GM18951 (cell line): Measurements from ENCODE around the gene CCDC183.
"Not testable (repeated sequence)": the region's sequence is repeated elsewhere in the genome, so short reads cannot be mapped to it uniquely, and the experiment has no call there.

ENCODE experiments used
- POLR2A ChIP-seq: IDR thresholded peaks from 4 replicates; pipeline ENCODE4 v1.6.1; 2011; ENCODE audit warnings: mild to moderate bottlenecking; ENCODE audit not compliant: insufficient read length, insufficient read depth; ENCODE audit errors: extremely low read depth
- in situ Hi-C: fragments of 300-500 bp; cut with MboI; formaldehyde crosslinking; loops from one replicate; pipeline ENCODE4 v1.12.0; 2022; ENCODE audit warnings: low sequenced_read_pairs, mixed read lengths, inconsistent platforms; ENCODE audit not compliant: unreplicated experiment

The CCDC183 gene

DNA sequence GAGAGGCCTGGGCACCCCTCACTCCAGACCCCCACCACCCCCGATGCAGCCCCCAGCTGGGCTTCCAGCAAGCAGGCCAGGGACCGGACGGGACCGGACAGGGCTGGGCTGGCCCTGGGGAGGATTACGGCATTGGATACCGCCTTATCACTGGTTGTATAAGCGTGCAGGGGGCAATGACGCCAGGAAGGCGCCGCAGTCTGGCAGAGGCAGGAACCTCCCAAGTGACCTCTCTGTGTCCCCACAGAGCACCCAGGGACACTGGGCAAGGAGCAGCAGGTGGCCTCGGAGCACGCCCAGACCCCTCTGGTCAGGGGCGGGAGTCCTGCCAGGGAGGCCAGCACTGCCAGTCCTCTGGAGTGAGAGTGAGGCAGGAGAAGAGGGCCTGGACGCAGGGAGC, 31.1 kb upstream of the CCDC183 start:
- no peak for TF ChIP-seq POLR2A
- in situ Hi-C loops: no loop called here

DNA sequence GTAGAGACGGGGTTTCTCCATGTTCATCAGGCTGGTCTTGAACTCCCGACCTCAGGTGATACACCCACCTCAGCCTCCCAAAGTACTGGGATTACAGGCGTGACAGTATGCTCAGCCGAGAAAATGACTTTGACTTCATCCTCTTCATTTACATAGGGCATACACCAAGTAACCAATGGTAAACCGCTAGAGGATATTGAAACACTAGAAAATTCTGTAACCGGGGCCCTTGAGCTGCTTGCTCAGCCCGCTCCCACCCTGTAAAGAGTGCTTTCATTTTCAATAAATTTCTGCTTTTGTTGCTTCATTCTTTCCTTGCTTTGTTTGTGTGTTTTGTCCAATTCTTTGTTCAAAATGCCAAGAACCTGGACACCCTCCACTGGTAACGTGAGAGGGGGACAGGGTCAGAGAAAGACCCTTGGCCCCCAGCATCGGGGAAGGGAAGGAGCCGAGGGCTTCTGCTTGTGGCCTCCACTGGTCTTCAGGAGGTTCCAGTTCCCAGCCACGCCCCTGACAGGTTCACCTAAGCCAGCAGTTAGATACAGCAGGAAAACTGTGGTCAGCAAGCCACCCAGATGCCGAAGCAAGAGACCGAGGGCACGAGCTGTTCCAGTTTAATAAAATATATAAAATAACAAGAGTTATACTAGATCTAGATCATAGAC, 30.3 kb upstream of the CCDC183 start:
- in situ Hi-C loops: not testable (repeated sequence)

DNA sequence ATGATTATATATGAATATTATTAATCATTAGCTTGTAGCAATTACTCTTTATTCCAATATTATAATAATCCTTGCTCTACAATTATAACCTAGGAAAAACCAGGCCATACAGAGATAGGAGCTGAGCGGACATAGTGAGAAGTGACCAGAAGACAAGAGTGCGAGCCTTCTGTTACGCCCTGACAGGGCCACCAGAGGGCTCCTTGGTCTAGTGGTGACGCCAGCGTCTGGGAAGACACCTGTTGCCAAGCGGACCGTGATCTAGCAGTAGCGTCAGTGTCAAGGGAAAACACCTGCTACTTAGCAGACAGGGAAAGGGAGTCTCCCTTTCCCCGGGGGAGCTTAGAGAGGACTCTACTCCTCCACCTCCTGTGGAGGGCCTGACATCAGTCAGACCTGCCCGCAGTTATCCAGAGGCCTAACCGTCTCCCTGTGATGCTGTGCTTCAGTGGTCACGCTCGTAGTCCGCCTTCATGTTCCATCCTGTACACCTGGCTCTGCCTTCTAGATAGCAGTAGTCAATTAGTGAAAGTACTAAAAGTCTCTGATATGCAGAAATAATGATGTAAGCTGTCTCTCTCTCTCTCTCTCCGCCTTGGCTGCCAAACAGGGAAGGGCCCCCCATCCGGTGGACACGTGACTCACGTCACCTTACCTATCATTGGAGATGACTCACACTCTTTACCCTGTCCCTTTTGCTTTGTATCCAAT, 29.6 kb upstream of the CCDC183 start:
- in situ Hi-C loops: not testable (repeated sequence)

DNA sequence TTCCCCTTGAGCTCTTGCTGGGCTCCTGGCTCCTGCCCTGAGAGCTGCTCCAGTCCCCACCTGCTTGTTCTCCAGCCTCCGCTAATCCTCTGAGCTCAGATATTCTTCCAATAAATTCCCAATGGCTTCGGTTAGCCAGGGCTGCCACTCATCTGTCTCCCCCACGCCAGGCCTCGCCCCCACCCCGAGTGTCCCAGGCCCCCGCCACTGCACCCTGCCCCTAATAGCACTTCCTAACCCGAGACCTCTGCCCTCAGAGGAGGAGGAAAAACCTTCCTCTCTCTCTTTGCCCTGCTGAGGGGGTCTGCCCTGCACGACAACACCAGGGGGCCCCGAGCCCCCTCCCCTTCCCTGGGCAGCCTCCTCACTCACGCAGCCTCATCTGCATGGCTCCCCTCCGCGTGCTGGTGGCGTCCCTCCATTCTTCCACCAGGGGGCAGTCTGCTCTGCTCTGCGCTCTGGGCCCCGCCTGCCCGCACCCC, 26.4 kb upstream of the CCDC183 start:
- no peak for TF ChIP-seq POLR2A
- in situ Hi-C loops: no loop called here

DNA sequence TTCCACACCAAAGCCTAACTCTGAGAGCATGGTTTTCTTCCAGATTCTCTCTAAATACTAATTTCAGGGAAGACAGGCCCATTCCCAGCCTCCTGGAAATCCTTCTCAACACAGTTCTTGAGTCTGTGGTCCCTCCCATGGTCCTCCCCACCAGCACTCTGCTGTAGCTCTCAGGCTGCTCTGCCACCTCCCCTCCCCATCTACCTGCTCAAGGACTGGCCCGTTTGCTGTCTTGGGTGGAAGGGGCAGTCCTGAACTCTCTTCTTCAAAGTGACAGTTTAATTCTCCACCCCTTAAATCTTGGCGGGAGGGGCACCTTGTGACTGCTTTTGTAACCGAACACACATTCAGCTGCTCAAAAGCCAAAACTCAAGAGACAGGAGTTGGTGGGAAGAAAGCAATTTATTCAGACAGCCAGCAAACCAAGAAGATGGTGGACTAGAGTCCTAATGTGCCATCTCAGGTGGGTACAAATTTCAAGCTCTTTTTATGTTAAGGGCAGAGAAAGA, 24.2 kb upstream of the CCDC183 start:
- in situ Hi-C loops: no loop called here
- no peak for TF ChIP-seq POLR2A

DNA sequence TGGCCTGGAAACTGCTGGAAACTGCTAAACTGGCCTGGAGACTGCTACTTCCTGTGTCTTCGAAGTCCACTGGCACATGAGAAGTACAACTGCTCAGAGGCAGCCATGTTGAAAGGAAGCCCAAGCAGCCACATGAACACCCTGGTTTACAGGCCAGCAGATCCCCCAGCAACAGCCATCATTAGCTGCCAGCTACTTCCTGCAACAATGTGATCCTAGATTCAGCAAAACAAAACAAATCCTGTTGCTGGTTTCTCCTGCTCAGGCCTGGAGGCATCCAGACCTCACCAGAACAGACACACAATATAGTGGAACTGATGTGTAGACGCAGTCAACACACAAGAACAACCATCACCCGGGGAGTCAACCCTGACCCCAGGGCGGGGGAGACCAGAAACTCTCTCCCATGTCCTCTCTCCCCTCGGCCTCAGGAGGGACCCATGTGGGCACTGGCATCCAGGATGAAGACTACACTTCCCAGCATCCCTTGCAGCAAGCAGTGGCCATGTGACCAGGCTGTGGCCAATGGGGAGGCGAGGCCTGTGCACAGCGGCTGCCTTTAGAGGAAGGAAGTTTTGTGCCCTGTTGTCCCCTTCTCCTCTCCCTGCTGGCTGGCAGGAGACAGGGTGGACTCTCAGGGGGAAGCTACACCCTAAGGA, 22.6 kb upstream of the CCDC183 start:
- in situ Hi-C loops: no loop called here
- no peak for TF ChIP-seq POLR2A

DNA sequence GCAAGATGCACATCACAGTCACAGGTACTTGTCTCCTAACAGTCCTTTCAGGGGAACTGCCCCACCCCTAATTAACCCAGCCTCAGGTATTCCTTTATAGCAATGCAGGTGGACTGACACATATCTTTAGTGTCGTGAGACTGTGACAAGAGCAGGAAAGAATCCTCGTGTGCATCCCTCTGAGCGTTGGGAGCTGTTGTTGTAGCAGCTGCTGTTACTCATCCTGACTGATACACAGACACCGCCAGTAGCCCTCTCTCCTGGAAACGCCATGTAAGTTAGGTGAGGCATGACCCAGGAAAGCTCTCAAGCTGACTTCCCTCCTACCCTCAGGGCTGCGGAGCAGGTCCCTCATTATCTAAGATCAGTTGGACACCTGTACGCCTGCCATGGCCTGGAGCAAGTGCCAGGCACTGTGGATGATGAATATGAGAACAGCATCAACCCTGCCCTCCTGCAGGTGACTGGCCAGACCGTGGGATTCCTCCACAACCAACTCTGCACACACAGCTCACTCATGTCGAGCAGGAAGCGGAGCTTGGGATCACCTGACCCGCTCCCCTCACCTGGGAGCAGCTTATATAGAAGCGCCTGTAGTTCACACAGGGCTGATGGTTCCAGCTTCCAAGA, 21.6 kb upstream of the CCDC183 start:
- TF ChIP-seq POLR2A: no peak

DNA sequence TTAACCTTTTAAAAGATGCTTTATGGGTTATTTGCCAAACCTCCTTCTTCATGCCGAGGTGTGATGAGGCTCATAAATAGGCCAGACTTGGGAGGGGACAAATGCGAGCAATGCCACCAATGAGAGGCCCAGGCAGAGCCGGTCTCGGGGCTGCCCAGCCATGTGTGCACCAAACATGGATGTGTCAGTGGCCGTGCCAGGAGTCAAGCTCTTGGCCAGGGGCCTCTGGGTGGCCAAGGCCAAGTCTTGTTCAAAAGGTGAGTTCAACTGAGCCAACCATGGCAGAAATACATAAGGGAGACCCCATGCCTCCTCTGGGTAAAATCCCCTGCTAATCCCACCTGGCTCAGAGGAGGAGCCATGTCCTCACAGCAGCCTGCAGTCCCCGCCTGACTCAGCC, 20.9 kb upstream of the CCDC183 start:
- in situ Hi-C loops: loop anchor here (25.0 kb wide), 1 partner anchor 262 kb away; the partner anchor contains the start of genes ABCA2, FUT7 and NPDC1

More for the DNA sequence above, 21.6 kb upstream of the CCDC183 start:
- in situ Hi-C loops: loop anchor here (25.0 kb wide), 1 partner anchor 263 kb away; the partner anchor contains the start of genes ABCA2, FUT7 and NPDC1

DNA sequence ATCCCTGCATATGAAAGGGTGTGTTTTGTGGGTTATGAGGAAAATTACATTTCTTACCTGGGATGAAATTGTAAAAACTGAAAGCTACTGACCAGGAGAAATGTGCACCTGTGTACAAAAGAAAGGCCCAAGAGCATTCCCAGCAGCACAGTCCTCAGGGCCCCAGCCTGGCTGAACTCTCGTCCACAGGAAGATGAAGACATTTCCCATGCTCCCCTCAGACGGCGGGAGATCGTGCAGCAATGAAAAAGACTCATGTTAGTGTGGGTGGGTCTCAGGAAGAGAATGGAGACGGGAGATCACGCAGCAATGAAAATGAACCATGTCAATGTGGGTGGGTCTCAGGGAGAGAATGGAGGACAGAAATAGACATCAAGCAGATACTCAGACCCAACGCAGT, 19.2 kb upstream of the CCDC183 start:
- no peak for TF ChIP-seq POLR2A
- in situ Hi-C loops: loop anchor here (25.0 kb wide), 1 partner anchor 260 kb away; the partner anchor contains the start of genes ABCA2, FUT7 and NPDC1

More for the DNA sequence above, 20.9 kb upstream of the CCDC183 start:
- TF ChIP-seq POLR2A: no peak

DNA sequence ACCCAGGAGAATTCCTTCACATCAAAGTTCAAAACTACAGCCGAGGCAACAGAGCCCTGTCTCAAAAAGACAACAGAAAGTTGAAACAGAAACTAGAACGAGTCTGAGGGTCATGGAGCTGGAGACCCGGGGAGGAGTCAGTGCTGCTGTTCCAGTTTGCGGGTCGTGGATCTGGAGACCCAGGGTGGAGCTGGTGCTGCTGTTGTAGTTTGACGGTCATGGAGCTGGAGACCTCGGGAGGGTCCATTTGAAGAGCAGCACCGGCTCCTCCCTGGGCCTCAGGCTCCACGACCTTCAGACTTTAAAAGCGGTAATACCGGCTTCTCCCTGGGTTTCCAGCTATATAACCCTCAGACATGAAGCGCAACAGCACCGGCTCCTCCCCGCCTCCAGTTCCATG, 18.8 kb upstream of the CCDC183 start:
- in situ Hi-C loops: loop anchor here (25.0 kb wide), 1 partner anchor 260 kb away; the partner anchor contains the start of genes ABCA2, FUT7 and NPDC1

DNA sequence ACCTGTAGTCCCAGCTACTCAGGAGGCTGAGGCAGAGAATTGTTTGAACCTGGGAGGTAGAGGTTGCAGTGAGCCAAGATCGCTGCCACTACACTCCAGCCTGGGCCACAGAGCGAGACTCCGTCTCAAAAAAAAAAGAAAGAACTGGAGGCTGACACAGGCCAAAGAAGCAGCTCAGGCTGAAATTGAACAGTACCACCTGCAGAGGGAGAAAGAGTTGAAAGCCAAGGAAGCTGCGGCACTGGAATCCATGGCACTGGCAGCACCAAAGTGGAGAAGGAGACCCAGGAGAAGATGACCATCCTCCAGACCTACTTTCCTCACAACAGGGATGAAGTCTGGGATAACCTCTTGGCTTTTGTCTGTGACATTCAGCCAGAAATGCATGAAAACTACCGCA, 16.3 kb upstream of the CCDC183 start:
- in situ Hi-C loops: loop anchor here (25.0 kb wide), 1 partner anchor 257 kb away; the partner anchor contains the start of genes ABCA2, FUT7 and NPDC1
- no peak for TF ChIP-seq POLR2A

More for the DNA sequence above, 18.8 kb upstream of the CCDC183 start:
- TF ChIP-seq POLR2A: no peak

DNA sequence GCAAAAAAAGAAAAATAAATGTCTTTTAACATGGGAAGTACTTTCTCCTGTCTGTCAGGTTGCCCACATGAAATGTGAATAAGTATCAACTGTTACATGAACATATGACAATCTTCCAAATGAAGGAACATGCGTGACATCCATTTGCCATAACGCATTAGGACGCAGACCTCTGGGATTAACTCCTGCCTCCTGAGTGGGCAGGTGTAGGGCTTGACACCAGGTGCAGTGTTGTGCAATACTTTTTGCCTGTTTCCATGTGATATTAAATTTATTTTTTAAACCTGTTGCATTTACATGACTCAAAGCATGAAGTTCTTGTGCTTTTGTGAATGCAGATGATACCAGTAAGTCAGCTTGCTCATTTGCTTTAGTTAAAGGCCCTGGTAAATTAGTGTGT, 13.7 kb upstream of the CCDC183 start:
- in situ Hi-C loops: loop anchor here (25.0 kb wide), 1 partner anchor 255 kb away; the partner anchor contains the start of genes ABCA2, FUT7 and NPDC1
- no peak for TF ChIP-seq POLR2A
